GM21529 (cell line): Measurements from ENCODE around the gene BBS1.
"Not testable (repeated sequence)": the region's sequence is repeated elsewhere in the genome, so short reads cannot be mapped to it uniquely, and the experiment has no call there.

ENCODE experiments used
- ATAC-seq: cut with Tn5 transposase; IDR thresholded peaks from one replicate; pipeline ENCODE4 v1.9.1; 2021; ENCODE audit not compliant: unreplicated experiment

The BBS1 gene

DNA sequence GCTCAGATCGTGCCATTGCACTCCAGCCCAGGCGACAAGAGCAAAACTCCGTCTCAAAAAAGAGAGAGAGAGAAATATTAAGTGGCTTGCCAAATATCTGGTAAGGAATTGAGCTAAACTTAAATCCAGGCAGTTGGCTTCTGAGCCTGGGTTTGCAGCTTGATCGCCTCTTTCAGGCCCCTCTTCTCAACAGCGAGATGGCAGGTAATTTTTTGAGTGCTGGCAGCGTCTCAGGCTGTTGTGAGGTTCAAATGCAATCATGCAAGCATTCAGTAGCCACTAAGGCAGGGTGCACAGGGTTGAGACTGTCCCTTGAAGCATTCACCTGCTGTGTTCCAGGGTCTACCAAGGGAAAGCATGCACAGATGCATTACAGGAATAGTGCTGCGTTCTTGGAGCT is 58.6 kb downstream of the BBS1 start:
- no peak for ATAC-seq

GRCh38 chr11:66570079-66570849 is 59.8 kb downstream of the BBS1 start:
- ATAC-seq, result no peak

DNA sequence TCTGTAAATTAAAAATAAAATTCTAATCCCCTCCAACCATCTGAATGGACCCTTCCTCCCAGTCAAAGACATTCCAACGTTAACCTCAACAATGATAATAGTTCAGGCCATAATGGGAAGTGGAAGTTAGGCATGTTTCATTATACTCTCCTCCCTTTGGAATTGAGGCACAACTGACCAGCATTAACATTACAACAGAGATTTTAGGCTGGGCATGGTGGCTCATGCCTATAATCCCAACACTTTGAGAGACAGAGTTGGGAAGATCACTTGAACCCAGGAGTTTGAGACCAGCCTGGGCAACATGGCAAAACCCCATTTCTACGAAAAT is 60.4 kb downstream of the BBS1 start:
- no peak for ATAC-seq

DNA sequence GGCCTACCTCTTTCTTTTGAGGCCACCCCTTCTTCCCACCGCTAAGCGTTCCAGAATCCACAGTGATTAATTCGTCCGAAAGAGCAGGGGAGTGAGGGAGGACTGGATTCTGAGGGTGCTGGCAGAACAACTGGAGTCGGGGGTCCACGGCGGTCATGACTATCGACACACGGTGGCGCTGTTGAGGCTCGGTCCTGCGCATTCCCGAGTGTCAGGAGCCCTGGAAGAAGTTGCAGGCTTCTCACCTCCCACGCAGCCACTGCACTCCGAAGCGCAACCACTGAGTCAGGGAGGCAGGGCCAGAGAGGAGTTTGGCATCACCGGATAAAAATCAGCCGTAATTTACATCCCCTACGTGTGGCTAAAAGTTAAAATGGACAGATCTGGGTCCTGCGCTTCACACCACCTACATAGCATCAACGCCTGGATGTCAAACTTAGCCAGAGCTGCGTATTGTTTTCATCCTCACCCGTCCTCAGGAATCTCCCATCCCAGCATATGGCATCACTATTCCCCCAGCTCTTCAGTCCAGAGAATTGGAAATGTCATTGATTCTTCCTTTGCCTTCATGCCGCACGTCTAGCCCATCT is 68.7 kb downstream of the BBS1 start:
- no peak for ATAC-seq

DNA sequence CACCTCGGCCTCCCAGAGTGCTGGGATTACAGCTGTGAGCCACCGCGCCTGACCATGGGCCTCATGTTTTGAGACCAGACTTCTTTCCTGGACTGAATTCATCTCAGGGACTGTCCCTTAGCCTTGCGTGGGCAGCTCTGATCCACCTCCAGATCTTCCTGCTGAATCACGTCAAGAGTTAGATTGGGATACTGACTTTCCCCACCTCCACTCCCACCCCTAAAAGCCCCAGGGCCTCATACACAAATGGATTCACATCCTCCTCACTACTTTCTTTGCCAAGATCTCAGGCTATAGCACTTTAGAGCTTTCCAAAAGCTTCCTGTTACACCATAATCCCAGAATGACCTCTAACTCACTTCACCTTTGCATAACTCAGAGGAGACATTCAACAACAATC is 70.4 kb downstream of the BBS1 start:
- ATAC-seq, result no peak

DNA sequence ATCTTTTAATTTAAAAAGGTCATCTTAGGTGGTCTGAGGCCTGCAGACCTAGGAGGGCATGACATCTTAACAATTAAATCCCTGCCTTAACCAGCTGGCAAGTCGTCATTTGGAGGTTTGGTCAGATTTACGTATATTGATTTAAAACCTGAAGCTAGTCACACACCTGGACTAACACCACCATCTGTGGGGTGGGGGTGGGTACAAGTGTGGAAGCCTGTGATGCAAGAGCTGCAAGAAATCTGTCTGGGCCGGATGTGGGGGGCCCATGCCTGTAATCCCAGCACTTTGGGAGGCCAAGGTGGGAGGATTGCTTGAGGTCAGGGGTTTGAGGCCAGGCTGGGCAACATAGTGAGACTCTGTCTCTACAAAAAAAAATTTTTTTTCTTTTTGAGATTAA is 70.8 kb downstream of the BBS1 start:
- ATAC-seq, result no peak

GRCh38 chr11:66582565-66583147 is 72.2 kb downstream of the BBS1 start:
- ATAC-seq, result not testable (repeated sequence)
